GM23338 (cell line): ENCODE results near the gene ACSF3. TPM values are rescaled to one million over a fixed set of nuclear protein-coding genes. Genes with fewer than 3 reads are reported as not detected.
"Not testable (repeated sequence)": the region's sequence is repeated elsewhere in the genome, so short reads cannot be mapped to it uniquely, and the experiment has no call there.

ENCODE experiments used
- ATAC-seq: fragments of 200-7000 bp; cut with Tn5 transposase; 3 replicates; pipeline ENCODE4 v1.9.1; 2020
- DNase-seq: peaks from one replicate; pipeline ENCODE4 v3.0.0-alpha.2; 2015; ENCODE audit warnings: low spot score
- H2AFZ ChIP-seq: fragments of 200-600 bp; sonication (generic); 2 replicates; pipeline ENCODE4 v1.8.0; 2016; ENCODE audit warnings: antibody characterized with exemption, mild to moderate bottlenecking, moderate library complexity
- H3F3A ChIP-seq: fragments of 200-600 bp; sonication (generic); replicated peaks from 2 replicates; pipeline ENCODE4 v1.8.0; 2017; ENCODE audit warnings: antibody characterized with exemption, mixed run types, low read depth
- H3K27ac ChIP-seq: fragments of 200-600 bp; sonication (generic); 2 replicates; pipeline ENCODE4 v1.6.1; 2016; ENCODE audit warnings: low read depth
- H3K27me3 ChIP-seq: fragments of 200-600 bp; sonication (generic); 2 replicates; pipeline ENCODE4 v1.8.0; 2016; ENCODE audit warnings: mild to moderate bottlenecking, mixed run types, moderate library complexity; ENCODE audit not compliant: insufficient read depth
- H3K36me3 ChIP-seq: fragments of 200-600 bp; sonication (generic); 2 replicates; pipeline ENCODE4 v1.8.0; 2016; ENCODE audit warnings: mild to moderate bottlenecking; ENCODE audit not compliant: insufficient read depth
- H3K4me1 ChIP-seq: fragments of 200-600 bp; sonication (generic); 2 replicates; pipeline ENCODE4 v1.8.0; 2016; ENCODE audit warnings: mild to moderate bottlenecking, moderate library complexity; ENCODE audit not compliant: insufficient read depth
- H3K4me2 ChIP-seq: fragments of 200-600 bp; sonication (generic); 2 replicates; pipeline ENCODE4 v1.7.1; 2017; ENCODE audit warnings: mixed run types
- H3K4me3 ChIP-seq: fragments of 200-600 bp; sonication (generic); 2 replicates; pipeline ENCODE4 v1.6.1; 2016; ENCODE audit warnings: mixed run types
- H3K79me2 ChIP-seq: fragments of 200-600 bp; sonication (generic); replicated peaks from 2 replicates; pipeline ENCODE4 v1.8.0; 2017; ENCODE audit warnings: mild to moderate bottlenecking; ENCODE audit not compliant: insufficient read depth
- H3K9me2 ChIP-seq: fragments of 200-600 bp; sonication (generic); 2 replicates; pipeline ENCODE4 v1.8.0; 2017; ENCODE audit not compliant: insufficient read depth
- H4K20me1 ChIP-seq: fragments of 200-600 bp; sonication (generic); replicated peaks from 2 replicates; pipeline ENCODE4 v1.8.0; 2017; ENCODE audit warnings: mild to moderate bottlenecking; ENCODE audit not compliant: insufficient read depth
- H3K27ac Mint-ChIP-seq: 2 replicates; pipeline ENCODE4 v1.8.0; 2020; ENCODE audit warnings: inconsistent platforms, mild to moderate bottlenecking, moderate library complexity, mixed read lengths
- H3K27me3 Mint-ChIP-seq: 3 replicates; pipeline ENCODE4 v1.8.0; 2022; ENCODE audit warnings: low read depth, mild to moderate bottlenecking, moderate library complexity, mixed read lengths, inconsistent platforms; ENCODE audit not compliant: insufficient read depth, poor library complexity
- H3K36me3 Mint-ChIP-seq: 3 replicates; pipeline ENCODE4 v1.8.0; 2021; ENCODE audit warnings: low read depth, mild to moderate bottlenecking, inconsistent platforms, moderate library complexity, mixed read lengths
- H3K4me1 Mint-ChIP-seq: 3 replicates; pipeline ENCODE4 v1.8.0; 2020; ENCODE audit warnings: mild to moderate bottlenecking, inconsistent platforms, mixed read lengths
- H3K4me3 Mint-ChIP-seq: 3 replicates; pipeline ENCODE4 v1.8.0; 2021; ENCODE audit warnings: moderate library complexity, mild to moderate bottlenecking, inconsistent platforms, mixed read lengths
- H3K9me3 Mint-ChIP-seq: 3 replicates; pipeline ENCODE4 v1.8.0; 2020; ENCODE audit warnings: moderate library complexity, mild to moderate bottlenecking, inconsistent platforms, mixed read lengths
- CTCF ChIP-seq, 2 experiments: fragments of 200-600 bp in 1 of 2; sonication (generic) in 1 of 2; conservative IDR thresholded peaks; 2 replicates each; pipeline versions ENCODE4 v1.5.1 to v1.6.1; 2016 to 2017; ENCODE audit warnings: antibody characterized with exemption in 2 of 2, low read depth in 2 of 2, mild to moderate bottlenecking in 2 of 2, moderate library complexity in 1 of 2
- EZH2phosphoT487 ChIP-seq: fragments of 200-600 bp; sonication (generic); IDR thresholded peaks from one replicate; pipeline ENCODE4 v1.8.1; 2018; ENCODE audit warnings: antibody characterized with exemption; ENCODE audit not compliant: unreplicated experiment
- JUNB ChIP-seq: IDR thresholded peaks from one replicate; pipeline ENCODE4 v1.6.1; 2016; ENCODE audit warnings: antibody characterized with exemption; ENCODE audit not compliant: unreplicated experiment
- ZNF114 ChIP-seq: fragments of 250-450 bp; sonication (Bioruptor Pico); IDR thresholded peaks from 2 replicates; pipeline ENCODE4 v1.5.0; 2020; ENCODE audit warnings: mild to moderate bottlenecking, moderate library complexity
- polyA plus RNA-seq: library from polyadenylated mRNA; unstranded; fragments of >200 nt; fragmentation: Nextera tagmentation; extraction: Ambion mirVana; gene quantifications from 2 replicates; pipeline ENCODE4 v1.2.1, GENCODE V29; 2016
- total RNA-seq: library from RNA; depleted of rRNA; stranded (reverse); fragments of >200 nt; shearing (Covaris generic); gene quantifications from 2 replicates; pipeline ENCODE4 v1.2.3, GENCODE V29; 2014
- TF ChIP-seq, protein P1 (sequence below): IDR thresholded peaks from 2 replicates; pipeline ENCODE4 v1.6.1; 2016; ENCODE audit warnings: antibody characterized with exemption

ACSF3 gene
- total and polyA plus RNA-seq, 2 experiments from 2014 or later: 12.8 to 23.1 TPM

- Histone ChIP-seq H3K79me2 (peaks cover 27% of the 10 kb centered on the region), H2AFZ (no peak overlapping the region), H3K36me3 (no peaks in the 10 kb centered on the region), H4K20me1 (no peaks in the 10 kb centered on the region; the same call in 1 of the 2 replicates), H3K4me1 (peaks cover 7% of the 10 kb centered on the region; the same call in 1 of the 2 replicates), H3K27ac (no peak overlapping the region), H3F3A (no peaks in the 10 kb centered on the region), H3K4me2 (no peak overlapping the region), H3K4me3 (no peak overlapping the region), H3K27me3 (peaks cover 5% of the 10 kb centered on the region; the same call in 1 of the 2 replicates), H3K9me2 (no peaks in the 10 kb centered on the region)
- H3K27ac Mint-ChIP-seq: no peak overlapping the region
- ATAC-seq (no peak), DNase-seq (no peak)
- H3K4me3 Mint-ChIP-seq: peak overlapping the region; percentile 32
- H3K27me3 Mint-ChIP-seq: peaks cover 41% of the 10 kb centered on the region
- 0 out of 3 replicates have a peak, but pooled peaks cover 5% of the 10 kb centered on the region for H3K36me3 Mint-ChIP-seq
- TF ChIP-seq CTCF (conservative IDR thresholded peaks at IDR 0.05; ENCODE audit: low read depth in 2 of 2): no peak
- TF ChIP-seq ZNF114 (CRISPR knock-in tag): no peak
- no peak for TF ChIP-seq JUNB
- TF ChIP-seq, protein P1, sequence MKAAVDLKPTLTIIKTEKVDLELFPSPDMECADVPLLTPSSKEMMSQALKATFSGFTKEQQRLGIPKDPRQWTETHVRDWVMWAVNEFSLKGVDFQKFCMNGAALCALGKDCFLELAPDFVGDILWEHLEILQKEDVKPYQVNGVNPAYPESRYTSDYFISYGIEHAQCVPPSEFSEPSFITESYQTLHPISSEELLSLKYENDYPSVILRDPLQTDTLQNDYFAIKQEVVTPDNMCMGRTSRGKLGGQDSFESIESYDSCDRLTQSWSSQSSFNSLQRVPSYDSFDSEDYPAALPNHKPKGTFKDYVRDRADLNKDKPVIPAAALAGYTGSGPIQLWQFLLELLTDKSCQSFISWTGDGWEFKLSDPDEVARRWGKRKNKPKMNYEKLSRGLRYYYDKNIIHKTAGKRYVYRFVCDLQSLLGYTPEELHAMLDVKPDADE: no peak
- H3K4me1 Mint-ChIP-seq: peaks cover 42% of the 10 kb centered on the region
- peaks cover 3% of the 10 kb centered on the region; the same call in 2 of the 3 replicates for H3K9me3 Mint-ChIP-seq
These were observed 1.6 kb upstream of the ACSF3 start for GRCh38 chr16:89092013-89092412.

DNA sequence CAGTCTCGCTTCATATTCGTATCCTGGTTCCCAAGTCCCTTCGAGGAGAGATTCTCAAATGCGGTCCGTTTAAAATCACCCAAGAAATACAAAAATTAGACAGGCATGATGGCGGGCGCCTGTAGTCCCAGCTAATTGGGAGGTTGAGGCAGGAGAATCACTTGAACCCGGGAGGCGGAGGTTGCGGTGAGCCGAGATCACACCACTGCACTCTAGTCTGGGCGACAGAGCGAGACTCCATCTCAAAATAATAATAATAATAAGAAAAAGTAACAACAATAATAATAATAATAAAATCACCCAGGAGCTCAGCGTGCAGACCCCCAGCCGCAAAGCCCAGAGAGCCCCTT lies 425 bp upstream of the ACSF3 start:
- H3K9me2 ChIP-seq, ATAC-seq, H4K20me1 ChIP-seq, H3K27ac Mint-ChIP-seq, H3F3A ChIP-seq, H3K9me3 Mint-ChIP-seq, H3K36me3 ChIP-seq, H3K27me3 ChIP-seq, DNase-seq, H3K36me3 Mint-ChIP-seq, H3K27ac ChIP-seq, H3K4me1 ChIP-seq: not testable (repeated sequence)
- Histone ChIP-seq H3K4me3 (peak overlapping the region; percentile 90), H3K4me2 (peak overlapping the region; percentile 64), H3K79me2 (peaks cover 37% of the 10 kb centered on the region), H2AFZ (peak overlapping the region; percentile 89)
- Mint-ChIP-seq H3K27me3 (peaks cover 39% of the 10 kb centered on the region), H3K4me1 (peaks cover 54% of the 10 kb centered on the region), H3K4me3 (peak overlapping the region; percentile 69)

DNA sequence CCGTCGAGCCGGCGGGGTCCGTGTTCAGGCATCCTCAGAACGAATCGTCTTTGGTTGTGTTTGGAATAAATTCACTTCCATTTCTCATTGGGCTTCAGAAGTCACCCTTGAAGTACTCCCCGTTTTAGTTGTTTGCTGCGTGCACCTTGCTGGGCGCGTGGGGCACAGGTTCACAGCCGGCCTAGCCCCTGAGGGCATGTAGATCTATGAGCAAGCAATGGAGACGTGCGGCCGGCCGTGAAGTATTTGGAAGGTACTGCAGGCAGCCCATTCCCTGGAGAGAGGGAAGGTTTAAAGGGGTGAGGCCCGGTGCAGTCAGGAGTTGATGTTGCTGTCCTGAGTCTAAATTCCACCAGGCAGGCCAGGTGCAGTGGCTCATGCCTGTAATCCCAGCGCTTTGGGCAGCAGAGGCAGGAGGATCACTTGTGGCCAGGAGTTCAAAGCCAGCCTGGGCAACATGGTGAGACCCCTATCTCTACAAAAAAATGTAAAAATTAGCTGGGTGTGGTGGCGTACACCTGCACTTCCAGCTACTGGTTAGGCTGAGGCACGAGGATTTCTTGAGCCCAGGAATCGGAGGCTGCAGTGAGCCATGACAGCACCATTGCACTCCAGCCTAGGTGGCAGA lies 714 bp downstream of the ACSF3 start:
- Histone ChIP-seq H3K9me2 (no peaks in the 10 kb centered on the region), H3K27me3 (peaks cover 5% of the 10 kb centered on the region; the same call in 1 of the 2 replicates), H3K36me3 (no peaks in the 10 kb centered on the region), H3K79me2 (peaks cover 48% of the 10 kb centered on the region), H3K27ac (no peak overlapping the region), H2AFZ (0 out of 2 replicates have a peak overlapping the region, but pooled peaks have one; percentile 47), H3K4me3 (peak overlapping the region; percentile 90), H3K4me2 (peak overlapping the region; percentile 96), H3F3A (no peaks in the 10 kb centered on the region), H3K4me1 (peaks cover 7% of the 10 kb centered on the region; the same call in 1 of the 2 replicates), H4K20me1 (no peaks in the 10 kb centered on the region; the same call in 1 of the 2 replicates)
- Mint-ChIP-seq H3K9me3 (peaks cover 3% of the 10 kb centered on the region; the same call in 2 of the 3 replicates), H3K4me3 (peak overlapping the region; percentile 100), H3K27me3 (peaks cover 42% of the 10 kb centered on the region), H3K4me1 (peaks cover 50% of the 10 kb centered on the region), H3K27ac (peak overlapping the region; percentile 65; the same call in 1 of the 2 replicates), H3K36me3 (peaks cover 5% of the 10 kb centered on the region; the same call in 1 of the 3 replicates)
- peak; percentile 17 for ATAC-seq
- peak; percentile 63 for DNase-seq
- no peak for TF ChIP-seq JUNB
- TF ChIP-seq EZH2phosphoT487: no peak
- TF ChIP-seq CTCF (conservative IDR thresholded peaks at IDR 0.05; ENCODE audit: low read depth in 2 of 2): no peak
